Measurements from ENCODE around the gene PPP1R26. TPM values are rescaled to one million over a fixed set of nuclear protein-coding genes. Genes with fewer than 3 reads are reported as not detected.

The PPP1R26 gene
- total and polyA plus RNA-seq, 2 of the 13 experiments (the other 11 are each of a cell fraction or from before 2014, with no cell fraction given): 8.6 to 11.6 TPM

DNA sequence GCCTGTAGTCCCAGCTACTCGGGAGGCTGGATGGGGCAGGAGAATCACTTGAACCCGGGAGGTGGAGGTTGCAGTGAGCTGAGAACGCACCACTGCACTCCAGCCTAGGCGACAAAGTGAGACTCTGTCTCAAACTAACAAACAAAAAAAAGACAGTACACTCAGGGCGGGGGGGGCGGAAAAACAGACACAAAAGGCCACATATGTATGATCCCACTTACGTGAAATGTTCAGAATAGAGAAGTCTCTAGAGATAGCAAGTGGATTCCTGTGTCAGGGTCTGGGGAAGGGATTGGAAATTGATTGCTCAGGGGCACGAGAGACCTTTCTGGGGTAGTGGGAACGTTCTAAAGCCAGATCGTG lies 32.6 kb downstream of the PPP1R26 start:
- POLR2A ChIA-PET: no interaction called here
- Histone ChIP-seq H3K36me3 (replicated peaks in 1 of 2; ENCODE audit: control insufficient read depth in 1 of 2, insufficient read depth in 2 of 2, low read length in 2 of 2) (no peaks in the 10 kb centered on the region), H3K4me3 (replicated peaks in 1 of 3; ENCODE audit: insufficient read depth in 1 of 3, low read depth in 2 of 3, low read length in 3 of 3) (no peak overlapping the region), H3K4me1 (ENCODE audit: insufficient read depth, low read length) (peaks cover 3% of the 10 kb centered on the region; the same call in 1 of the 2 replicates), H3K27me3 (ENCODE audit: control insufficient read depth in 1 of 2, insufficient read depth in 2 of 2, low read length in 2 of 2) (peaks cover 5 to 48% of the 10 kb centered on the region in 2 experiments; a peak in 4 of 5 replicates), H2AFZ (ENCODE audit: low read length) (no peak overlapping the region), H3K9me3 (ENCODE audit: low read length) (no peaks in the 10 kb centered on the region), H3K9ac (ENCODE audit: insufficient read depth, low read depth, low read length) (no peak overlapping the region), H3K4me2 (ENCODE audit: low read depth, low read length) (no peak overlapping the region), H3K79me2 (ENCODE audit: insufficient read depth, low read length) (no peaks in the 10 kb centered on the region), H3K27ac (ENCODE audit: extremely low read length, insufficient read depth, low read length) (no peak overlapping the region), H4K20me1 (ENCODE audit: insufficient read depth, low read length) (no peaks in the 10 kb centered on the region)
- FAIRE-seq: no peak
- no peak for ATAC-seq
- CTCF ChIA-PET (ENCODE audit: low intra/inter-chr PET ratio, low total read pairs): no interaction called here
- BruUV-seq (replicated peaks): no TSS peak
- intact Hi-C loops (cut with micrococcal nuclease; ENCODE audit: unreplicated experiment) (no loop called here), in situ Hi-C loops (cut with HindIII; ENCODE audit: extremely low pct_ligation_motif_present, low pct_unique_long_range_greater_than_20kb) (no loop called here)
- WGBS (ENCODE audit: low lambda C conversion rate): 23% methylated on average over 10 of the region's 10 CpGs
- no peak for TF ChIP-seq SMC3 (IDR thresholded peaks at IDR 0.05; ENCODE audit: low read length)
- no peak for TF ChIP-seq ZNF614 (CRISPR knock-in tag; IDR thresholded peaks at IDR 0.05; ENCODE audit: borderline replicate concordance)
- TF ChIP-seq ZBTB3 (CRISPR knock-in tag; IDR thresholded peaks at IDR 0.05; ENCODE audit: borderline replicate concordance, low read depth): no peak
- TF ChIP-seq ZNF331 (CRISPR knock-in tag; IDR thresholded peaks at IDR 0.05): no peak
- TF ChIP-seq SP5 (CRISPR knock-in tag; IDR thresholded peaks at IDR 0.05; ENCODE audit: borderline replicate concordance, low read depth): no peak
- no peak for TF ChIP-seq ZNF33A (CRISPR knock-in tag; IDR thresholded peaks at IDR 0.05; ENCODE audit: borderline replicate concordance)
- no peak for TF ChIP-seq IRF9 (CRISPR knock-in tag; IDR thresholded peaks at IDR 0.05; ENCODE audit: borderline replicate concordance)
- TF ChIP-seq, protein P1, sequence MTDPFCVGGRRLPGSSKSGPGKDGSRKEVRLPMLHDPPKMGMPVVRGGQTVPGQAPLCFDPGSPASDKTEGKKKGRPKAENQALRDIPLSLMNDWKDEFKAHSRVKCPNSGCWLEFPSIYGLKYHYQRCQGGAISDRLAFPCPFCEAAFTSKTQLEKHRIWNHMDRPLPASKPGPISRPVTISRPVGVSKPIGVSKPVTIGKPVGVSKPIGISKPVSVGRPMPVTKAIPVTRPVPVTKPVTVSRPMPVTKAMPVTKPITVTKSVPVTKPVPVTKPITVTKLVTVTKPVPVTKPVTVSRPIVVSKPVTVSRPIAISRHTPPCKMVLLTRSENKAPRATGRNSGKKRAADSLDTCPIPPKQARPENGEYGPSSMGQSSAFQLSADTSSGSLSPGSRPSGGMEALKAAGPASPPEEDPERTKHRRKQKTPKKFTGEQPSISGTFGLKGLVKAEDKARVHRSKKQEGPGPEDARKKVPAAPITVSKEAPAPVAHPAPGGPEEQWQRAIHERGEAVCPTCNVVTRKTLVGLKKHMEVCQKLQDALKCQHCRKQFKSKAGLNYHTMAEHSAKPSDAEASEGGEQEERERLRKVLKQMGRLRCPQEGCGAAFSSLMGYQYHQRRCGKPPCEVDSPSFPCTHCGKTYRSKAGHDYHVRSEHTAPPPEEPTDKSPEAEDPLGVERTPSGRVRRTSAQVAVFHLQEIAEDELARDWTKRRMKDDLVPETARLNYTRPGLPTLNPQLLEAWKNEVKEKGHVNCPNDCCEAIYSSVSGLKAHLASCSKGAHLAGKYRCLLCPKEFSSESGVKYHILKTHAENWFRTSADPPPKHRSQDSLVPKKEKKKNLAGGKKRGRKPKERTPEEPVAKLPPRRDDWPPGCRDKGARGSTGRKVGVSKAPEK (CRISPR knock-in tag; IDR thresholded peaks at IDR 0.05; ENCODE audit: borderline replicate concordance): no peak
- TF ChIP-seq SATB2 (CRISPR knock-in tag; IDR thresholded peaks at IDR 0.05): no peak
- no peak for TF ChIP-seq ZNF282 (IDR thresholded peaks at IDR 0.05; ENCODE audit: partially characterized antibody)
- TF ChIP-seq PAWR (CRISPR knock-in tag; IDR thresholded peaks at IDR 0.05; ENCODE audit: borderline replicate concordance): no peak
- TF ChIP-seq RXRB (CRISPR knock-in tag; IDR thresholded peaks at IDR 0.05; ENCODE audit: borderline replicate concordance): no peak
- no peak for TF ChIP-seq PTBP1 (IDR thresholded peaks at IDR 0.05; ENCODE audit: low read depth, low read length, poor library complexity, severe bottlenecking)
- no peak for TF ChIP-seq ZNF710 (CRISPR knock-in tag; IDR thresholded peaks at IDR 0.05; ENCODE audit: borderline replicate concordance)
- no peak for TF ChIP-seq HINFP (CRISPR knock-in tag; IDR thresholded peaks at IDR 0.05; ENCODE audit: low read depth)
- no peak for TF ChIP-seq TBX3 (IDR thresholded peaks at IDR 0.05; ENCODE audit: borderline replicate concordance)
- no peak for DNase-seq (ENCODE audit: low spot score)

Data from HepG2 (cell line).